Measurements from ENCODE around the gene ENTPD6. TPM values are rescaled to one million over a fixed set of nuclear protein-coding genes. Genes with fewer than 3 reads are reported as not detected.
A peak's percentile ranks its signal among the peaks of the same experiment; 100 is the strongest.

The ENTPD6 gene
- total RNA-seq, 1 experiment from 2014 or later: 122 TPM

- Histone ChIP-seq H3F3A (ENCODE audit: low read length, unreplicated experiment) (no peaks in the 10 kb centered on the region), H3K4me2 (ENCODE audit: low read length) (peak overlapping the region; percentile 65), H3K27ac (ENCODE audit: low read length) (peak overlapping the region; percentile 95), H3K9me2 (replicated peaks; ENCODE audit: low read length) (no peaks in the 10 kb centered on the region), H3K4me3 (ENCODE audit: low read length) (no peak overlapping the region), H2AFZ (ENCODE audit: low read length) (no peak overlapping the region), H3K9ac (ENCODE audit: low read length) (peak overlapping the region; percentile 77), H3K27me3 (ENCODE audit: low read length) (no peaks in the 10 kb centered on the region), H3K36me3 (ENCODE audit: low read depth, low read length) (peaks cover 27% of the 10 kb centered on the region; the same call in 1 of the 2 replicates), H3K9me3 (ENCODE audit: low read length) (no peaks in the 10 kb centered on the region), H4K20me1 (ENCODE audit: low read length) (no peaks in the 10 kb centered on the region), H3K4me1 (ENCODE audit: insufficient read depth, low read length) (peaks cover 38% of the 10 kb centered on the region), H3K79me2 (ENCODE audit: low read length) (0 out of 2 replicates have a peak, but pooled peaks cover 7% of the 10 kb centered on the region)
- peak; percentile 99 for DNase-seq
- POLR2A ChIA-PET (ENCODE audit: unreplicated experiment): interaction anchor here (0.5 to 1.5 kb wide), 3 partner anchors 13 to 156 kb away, joined by 4 to 32 read pairs (median 19); partner anchors contain the start of gene PYGB
- intact Hi-C loops (cut with micrococcal nuclease): loop anchor here (1.0 to 2.0 kb wide), 2 partner anchors 24 to 27 kb away; no protein-coding TSS in a partner anchor
- ATAC-seq: peak; percentile 94
- TF ChIP-seq CTCF (conservative IDR thresholded peaks at IDR 0.05; ENCODE audit: low read depth, low read length): peak; percentile 73
- no peak for TF ChIP-seq EZH2phosphoT487 (IDR thresholded peaks at IDR 0.05; ENCODE audit: borderline replicate concordance, low read length)
- CTCF ChIA-PET: interaction anchor here (0.6 to 1.9 kb wide), 5 partner anchors 10 to 86 kb away, joined by 3 to 32 read pairs (median 5); partner anchors contain the start of gene PYGB
- no TSS peak for BruUV-seq (replicated peaks)
Observed at GRCh38 chr20:25223179-25223661, 27.7 kb downstream of the ENTPD6 start.

GRCh38 chr20:25223765-25224720 is 28.5 kb downstream of the ENTPD6 start:
- ATAC-seq (no peak), DNase-seq (no peak)
- Histone ChIP-seq H3K4me1 (ENCODE audit: insufficient read depth, low read length) (peaks cover 38% of the 10 kb centered on the region), H3K9me2 (replicated peaks; ENCODE audit: low read length) (no peaks in the 10 kb centered on the region), H3K9ac (ENCODE audit: low read length) (peak overlapping the region; percentile 77), H4K20me1 (ENCODE audit: low read length) (no peaks in the 10 kb centered on the region), H3K27me3 (ENCODE audit: low read length) (no peaks in the 10 kb centered on the region), H3K4me2 (ENCODE audit: low read length) (peak overlapping the region; percentile 65), H3F3A (ENCODE audit: low read length, unreplicated experiment) (no peaks in the 10 kb centered on the region), H3K9me3 (ENCODE audit: low read length) (no peaks in the 10 kb centered on the region), H3K4me3 (ENCODE audit: low read length) (no peak overlapping the region), H2AFZ (ENCODE audit: low read length) (no peak overlapping the region), H3K36me3 (ENCODE audit: low read depth, low read length) (peaks cover 22% of the 10 kb centered on the region; the same call in 1 of the 2 replicates), H3K27ac (ENCODE audit: low read length) (peak overlapping the region; percentile 95), H3K79me2 (ENCODE audit: low read length) (0 out of 2 replicates have a peak, but pooled peaks cover 7% of the 10 kb centered on the region)
- ChIA-PET POLR2A (ENCODE audit: unreplicated experiment) (interaction anchor here (0.6 to 1.5 kb wide), 4 partner anchors 9 to 155 kb away, joined by 4 to 32 read pairs (median 12); partner anchors contain the start of gene PYGB), CTCF (interaction anchor here (0.6 to 1.9 kb wide), 5 partner anchors 9 to 86 kb away, joined by 3 to 32 read pairs (median 5); partner anchors contain the start of gene PYGB)
- TF ChIP-seq CTCF (conservative IDR thresholded peaks at IDR 0.05; ENCODE audit: low read depth, low read length) (no peak), EZH2phosphoT487 (IDR thresholded peaks at IDR 0.05; ENCODE audit: borderline replicate concordance, low read length) (no peak), EZH2 (IDR thresholded peaks at IDR 0.05; ENCODE audit: low read length, unreplicated experiment) (no peak)
- intact Hi-C loops (cut with micrococcal nuclease): loop anchor here (1.0 to 2.0 kb wide), 2 partner anchors 23 to 26 kb away; no protein-coding TSS in a partner anchor
- TSS peak; percentile 58 for BruUV-seq (replicated peaks)
